PC-3 (cell line): ENCODE data around the gene UBQLN4.

Experiments
- EZH2 ChIP-seq: fragments of 300-600 bp; sonication (generic); IDR thresholded peaks from one replicate; pipeline ENCODE4 v1.6.1; 2017; ENCODE audit warnings: antibody characterized with exemption, mild to moderate bottlenecking, low read length; ENCODE audit not compliant: unreplicated experiment
- EZH2phosphoT487 ChIP-seq: fragments of 300-600 bp; sonication (generic); IDR thresholded peaks from 2 replicates; pipeline ENCODE4 v1.6.1; 2018; ENCODE audit warnings: mild to moderate bottlenecking, antibody characterized with exemption, low read length, borderline replicate concordance
- TF ChIP-seq, protein P1 (sequence below): fragments of 300-600 bp; sonication (generic); conservative IDR thresholded peaks from 2 replicates; pipeline ENCODE4 v1.5.1; 2017; ENCODE audit warnings: antibody characterized with exemption, low read depth, mild to moderate bottlenecking, low read length

DNA sequence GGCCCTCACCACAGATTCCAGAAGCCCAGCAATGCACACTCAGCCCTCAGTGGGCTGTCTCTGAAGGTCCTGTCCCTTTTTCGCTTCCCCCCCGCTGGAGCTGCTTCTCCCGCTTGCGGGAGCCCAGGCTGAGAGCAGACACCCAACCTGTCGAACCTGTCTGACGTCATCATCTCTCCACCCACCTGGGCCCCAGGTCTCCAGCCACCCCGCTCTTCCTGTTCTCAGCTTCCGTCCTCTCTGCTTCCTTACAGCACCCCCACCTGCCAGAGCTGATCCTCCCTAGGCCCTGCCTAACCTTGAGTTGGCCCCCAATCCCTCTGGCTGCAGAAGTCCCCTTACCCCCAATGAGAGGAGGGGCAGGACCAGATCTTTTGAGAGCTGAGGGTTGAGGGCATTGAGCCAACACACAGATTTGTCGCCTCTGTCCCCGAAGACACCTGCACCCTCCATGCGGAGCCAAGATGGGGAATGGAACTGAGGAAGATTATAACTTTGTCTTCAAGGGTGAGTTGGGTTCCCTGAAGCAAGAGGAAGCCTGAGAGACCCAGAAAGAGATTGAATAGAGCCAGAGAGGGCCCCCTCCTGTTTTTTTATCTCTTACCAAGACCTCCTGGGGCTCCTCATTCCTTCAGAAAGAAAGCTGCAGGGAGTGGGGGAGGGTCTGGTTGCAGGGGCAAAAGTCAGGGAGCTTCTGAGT is 7.5 kb upstream of the UBQLN4 start, which contains the start of gene RAB25:
- TF ChIP-seq, protein P1, sequence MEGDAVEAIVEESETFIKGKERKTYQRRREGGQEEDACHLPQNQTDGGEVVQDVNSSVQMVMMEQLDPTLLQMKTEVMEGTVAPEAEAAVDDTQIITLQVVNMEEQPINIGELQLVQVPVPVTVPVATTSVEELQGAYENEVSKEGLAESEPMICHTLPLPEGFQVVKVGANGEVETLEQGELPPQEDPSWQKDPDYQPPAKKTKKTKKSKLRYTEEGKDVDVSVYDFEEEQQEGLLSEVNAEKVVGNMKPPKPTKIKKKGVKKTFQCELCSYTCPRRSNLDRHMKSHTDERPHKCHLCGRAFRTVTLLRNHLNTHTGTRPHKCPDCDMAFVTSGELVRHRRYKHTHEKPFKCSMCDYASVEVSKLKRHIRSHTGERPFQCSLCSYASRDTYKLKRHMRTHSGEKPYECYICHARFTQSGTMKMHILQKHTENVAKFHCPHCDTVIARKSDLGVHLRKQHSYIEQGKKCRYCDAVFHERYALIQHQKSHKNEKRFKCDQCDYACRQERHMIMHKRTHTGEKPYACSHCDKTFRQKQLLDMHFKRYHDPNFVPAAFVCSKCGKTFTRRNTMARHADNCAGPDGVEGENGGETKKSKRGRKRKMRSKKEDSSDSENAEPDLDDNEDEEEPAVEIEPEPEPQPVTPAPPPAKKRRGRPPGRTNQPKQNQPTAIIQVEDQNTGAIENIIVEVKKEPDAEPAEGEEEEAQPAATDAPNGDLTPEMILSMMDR = no peak
- no peak for TF ChIP-seq EZH2
- TF ChIP-seq EZH2phosphoT487 = no peak
